WERI-Rb-1 (cell line): Measurements from ENCODE around the gene DOCK8.
"Not testable (repeated sequence)": the region's sequence is repeated elsewhere in the genome, so short reads cannot be mapped to it uniquely, and the experiment has no call there.

Experiments used
- DNase-seq: peaks from one replicate; pipeline ENCODE4 v3.0.0-alpha.2; 2020
- H3K27ac ChIP-seq: fragments of 250-450 bp; sonication (Bioruptor Pico); 2 replicates; pipeline ENCODE4 v1.5.1; 2020; ENCODE audit warnings: mild to moderate bottlenecking, moderate library complexity
- H3K27me3 ChIP-seq: fragments of 250-450 bp; sonication (Bioruptor Pico); 2 replicates; pipeline ENCODE4 v1.5.1; 2021; ENCODE audit warnings: mild to moderate bottlenecking, low read depth, moderate library complexity; ENCODE audit not compliant: insufficient read depth, severe bottlenecking
- H3K36me3 ChIP-seq: fragments of 250-450 bp; sonication (Bioruptor Pico); 2 replicates; pipeline ENCODE4 v1.5.1; 2020; ENCODE audit warnings: mild to moderate bottlenecking, moderate library complexity
- H3K4me3 ChIP-seq: 2 replicates; pipeline ENCODE4 v1.5.1; 2011; ENCODE audit warnings: low read depth, mild to moderate bottlenecking, control low read depth, low read length
- H3K9me3 ChIP-seq: fragments of 250-450 bp; sonication (Bioruptor Pico); 2 replicates; pipeline ENCODE4 v1.5.1; 2021; ENCODE audit warnings: mild to moderate bottlenecking, moderate library complexity; ENCODE audit not compliant: severe bottlenecking
- CTCF ChIP-seq: IDR thresholded peaks from 2 replicates; pipeline ENCODE4 v1.5.1; 2011; ENCODE audit warnings: low read depth, mild to moderate bottlenecking, control low read depth, inconsistent platforms, low read length

Gene DOCK8

GRCh38 chr9:211036-211435 is 3.6 kb upstream of the DOCK8 start:
- no peak for TF ChIP-seq CTCF
- DNase-seq, result no peak
- Histone ChIP-seq H3K4me3 (no peak overlapping the region), H3K9me3 (peaks cover 7% of the 10 kb centered on the region), H3K36me3 (no peaks in the 10 kb centered on the region; the same call in 1 of the 2 replicates), H3K27me3 (no peaks in the 10 kb centered on the region), H3K27ac (no peak overlapping the region)

- no peak for DNase-seq
- H3K27me3 ChIP-seq, result no peaks in the 10 kb centered on the region
- TF ChIP-seq CTCF, result no peak
Measured at GRCh38 chr9:211557-211956, 3.1 kb upstream of the DOCK8 start.

DNA sequence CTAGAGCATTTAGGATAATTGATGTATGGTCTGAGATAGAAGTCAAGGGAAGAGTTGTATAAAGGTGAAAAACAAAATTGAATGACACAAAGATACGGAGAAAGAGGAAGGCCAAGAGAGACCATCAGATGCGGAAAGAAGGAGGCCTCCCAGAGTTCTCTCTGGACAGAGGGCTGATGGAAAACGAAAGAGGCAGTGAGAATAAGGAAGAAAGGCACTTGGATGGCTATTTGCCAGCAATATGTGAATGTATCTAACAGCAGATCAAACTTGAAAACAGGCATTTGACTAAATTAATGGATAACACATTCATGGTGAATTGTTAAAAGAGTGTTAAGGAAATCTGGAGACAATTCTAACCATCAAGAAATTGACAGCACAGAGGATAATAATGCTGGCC is 2.4 kb upstream of the DOCK8 start:
- Histone ChIP-seq H3K27me3 (no peaks in the 10 kb centered on the region), H3K9me3 (peaks cover 7% of the 10 kb centered on the region), H3K4me3 (no peak overlapping the region), H3K36me3 (no peaks in the 10 kb centered on the region; the same call in 1 of the 2 replicates), H3K27ac (no peak overlapping the region)
- no peak for DNase-seq
- no peak for TF ChIP-seq CTCF

More at GRCh38 chr9:211557-211956, 3.1 kb upstream of the DOCK8 start:
- H3K4me3 ChIP-seq, result no peak overlapping the region
- no peaks in the 10 kb centered on the region; the same call in 1 of the 2 replicates for H3K36me3 ChIP-seq
- peaks cover 7% of the 10 kb centered on the region for H3K9me3 ChIP-seq
- H3K27ac ChIP-seq, result no peak overlapping the region

DNA sequence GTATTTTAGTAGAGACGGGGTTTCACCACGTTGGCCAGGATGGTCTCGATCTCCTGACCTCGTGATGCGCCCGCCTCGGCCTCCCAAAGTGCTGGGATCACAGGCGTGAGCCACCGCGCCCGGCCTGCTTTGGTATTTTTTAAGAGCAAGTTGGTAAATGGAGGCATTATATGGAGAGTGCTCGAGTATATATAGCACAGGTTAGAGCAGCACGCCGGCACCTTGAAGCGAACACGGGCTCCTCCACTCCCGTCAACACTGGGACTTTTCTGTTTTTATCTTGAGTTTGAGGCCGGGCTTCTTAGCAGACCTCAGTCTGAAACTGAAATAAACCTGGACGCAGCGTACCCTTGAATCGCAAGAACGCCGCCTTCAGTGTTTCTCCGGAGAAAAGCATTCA is 764 bp upstream of the DOCK8 start:
- H3K27ac ChIP-seq, H3K9me3 ChIP-seq, H3K27me3 ChIP-seq, H3K36me3 ChIP-seq, DNase-seq, H3K4me3 ChIP-seq: not testable (repeated sequence)

DNA sequence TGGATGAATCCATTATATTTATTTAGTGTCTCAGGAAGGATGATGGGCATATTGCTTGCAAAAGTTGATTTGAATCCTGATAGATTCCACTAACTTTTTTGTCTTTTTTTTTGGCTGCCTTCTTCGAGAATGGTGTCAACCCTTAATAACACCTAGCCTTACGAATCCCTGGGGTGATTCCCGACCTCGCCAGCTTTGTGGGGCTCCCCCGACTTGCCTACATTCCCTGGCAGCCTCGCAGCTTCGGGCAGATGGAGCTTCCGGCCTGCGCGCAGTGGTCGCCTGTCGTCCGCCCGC is 366 bp upstream of the DOCK8 start:
- no peak for TF ChIP-seq CTCF
- Histone ChIP-seq H3K27ac (no peak overlapping the region), H3K27me3 (no peaks in the 10 kb centered on the region), H3K36me3 (no peaks in the 10 kb centered on the region; the same call in 1 of the 2 replicates), H3K4me3 (no peak overlapping the region), H3K9me3 (peaks cover 7% of the 10 kb centered on the region)
- no peak for DNase-seq

DNA sequence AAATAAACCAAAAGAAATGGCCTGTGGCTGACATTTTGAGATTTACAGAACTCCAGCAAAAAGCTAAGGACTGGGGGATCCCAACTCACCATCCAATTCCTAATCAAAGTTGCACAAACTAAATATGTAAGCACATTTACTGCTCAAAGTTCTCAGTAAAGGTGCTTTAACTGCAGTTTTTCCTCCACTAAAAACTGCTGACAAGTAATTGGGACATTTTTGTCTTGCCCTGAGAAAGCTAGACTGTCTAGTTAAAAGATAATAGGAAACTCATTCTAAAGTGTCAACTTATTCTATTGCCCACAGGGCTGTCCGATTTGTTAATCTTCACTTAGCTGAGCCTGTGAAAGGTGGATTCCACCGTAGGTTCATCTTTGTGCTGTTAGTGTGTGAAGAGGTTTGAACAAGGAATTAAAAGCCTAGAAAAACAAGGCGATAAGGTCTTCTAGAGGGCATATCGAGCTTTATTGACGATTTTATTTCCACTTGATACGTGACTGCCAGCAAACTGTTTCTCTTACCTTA is 1.0 kb downstream of the DOCK8 start:
- H3K27me3 ChIP-seq, result no peaks in the 10 kb centered on the region
- peaks cover 7% of the 10 kb centered on the region for H3K9me3 ChIP-seq
- no peak for TF ChIP-seq CTCF
- DNase-seq, result no peak
- H3K36me3 ChIP-seq, result no peaks in the 10 kb centered on the region
- H3K4me3 ChIP-seq, result no peak overlapping the region
- H3K27ac ChIP-seq, result no peak overlapping the region
